Mucosa of descending colon (tissue), 3 donors: Measurements from ENCODE around the gene PPP6R2. TPM values are rescaled to one million over a fixed set of nuclear protein-coding genes. Genes with fewer than 3 reads are reported as not detected.
"Not testable (repeated sequence)": the region's sequence is repeated elsewhere in the genome, so short reads cannot be mapped to it uniquely, and the experiment has no call there.

ENCODE experiments used
- ATAC-seq: fragments of 200-7000 bp; cut with Tn5 transposase; one replicate; pipeline ENCODE4 v1.9.1; 2020; ENCODE audit warnings: mild to moderate bottlenecking, moderate library complexity
- DNase-seq, 3 donors: peaks; one replicate each; pipeline ENCODE4 v3.0.0-alpha.2; 2020
- H3K36me3 ChIP-seq: fragments of 200-600 bp; one replicate; pipeline ENCODE4 v1.8.0; 2021; ENCODE audit warnings: low read depth, mild to moderate bottlenecking
- H3K4me1 ChIP-seq: fragments of 200-600 bp; one replicate; pipeline ENCODE4 v1.8.0; 2021; ENCODE audit warnings: low read depth, mild to moderate bottlenecking
- H3K4me3 ChIP-seq: fragments of 200-600 bp; one replicate; pipeline ENCODE4 v1.8.0; 2021; ENCODE audit warnings: mild to moderate bottlenecking
- H3K9me3 ChIP-seq: fragments of 200-600 bp; one replicate; pipeline ENCODE4 v1.8.0; 2021; ENCODE audit warnings: mild to moderate bottlenecking
- CTCF ChIP-seq: fragments of 200-600 bp; IDR thresholded peaks from one replicate; pipeline ENCODE4 v1.8.0; 2022; ENCODE audit warnings: antibody characterized with exemption, mild to moderate bottlenecking
- intact Hi-C, 2 donors: fragments of 100-400 bp; cut with DNase I in 1 of 2; cut with micrococcal nuclease in 1 of 2; formaldehyde crosslinking; loops; one replicate each; pipeline versions ENCODE4 v1.11.0 to v1.11.1; 2022; cut with DNase I, micrococcal nuclease
- total RNA-seq, 3 donors: library from RNA; stranded (reverse); fragmentation: NEBNext Ultra II Directional in 2 of 3; extraction: Animal tissue kit (Norgen Biotek cat#: 25700) in 2 of 3; gene quantifications; one replicate each; pipeline versions ENCODE4 v1.2.1 to v1.2.4, GENCODE V29; 2021 to 2023
- donor health status: DM: no; HTN: no; CAD: no; lungs with moderate emphysema.
- donor health status: DM: no; HTN: no; CAD: no.
- donor health status: DM: no; HTN: yes; CAD: no.

Gene PPP6R2
- total RNA-seq, 3 donors from 2014 or later: 54.3 to 61.7 (median 58.8) TPM

GRCh38 chr22:50422046-50422445 is 78.9 kb downstream of the PPP6R2 start:
- Histone ChIP-seq H3K4me3 (no peak overlapping the region), H3K36me3 (peaks cover 10% of the 10 kb centered on the region), H3K4me1 (no peaks in the 10 kb centered on the region), H3K9me3 (no peaks in the 10 kb centered on the region)
- no peak for TF ChIP-seq CTCF
- ATAC-seq (no peak), DNase-seq (no peak)
- intact Hi-C loops: no loop called here

- Histone ChIP-seq H3K36me3 (peaks cover 8% of the 10 kb centered on the region), H3K4me1 (no peaks in the 10 kb centered on the region), H3K4me3 (no peak overlapping the region), H3K9me3 (no peaks in the 10 kb centered on the region)
- ATAC-seq (no peak), DNase-seq (no peak)
- intact Hi-C loops: no loop called here
- no peak for TF ChIP-seq CTCF
Measured at GRCh38 chr22:50422961-50423815, 80.1 kb downstream of the PPP6R2 start.

GRCh38 chr22:50423956-50424355 is 80.8 kb downstream of the PPP6R2 start:
- no peak for TF ChIP-seq CTCF
- no peak for DNase-seq
- H3K4me1 ChIP-seq: no peaks in the 10 kb centered on the region
- intact Hi-C loops: no loop called here
- ATAC-seq: no peak
- H3K36me3 ChIP-seq: peaks cover 8% of the 10 kb centered on the region
- no peaks in the 10 kb centered on the region for H3K9me3 ChIP-seq
- no peak overlapping the region for H3K4me3 ChIP-seq

GRCh38 chr22:50425179-50425916 is 82.2 kb downstream of the PPP6R2 start:
- H3K36me3 ChIP-seq: peaks cover 8% of the 10 kb centered on the region
- DNase-seq (no peak), ATAC-seq (no peak)
- intact Hi-C loops: no loop called here
- H3K9me3 ChIP-seq: no peaks in the 10 kb centered on the region
- H3K4me1 ChIP-seq: no peaks in the 10 kb centered on the region
- TF ChIP-seq CTCF: no peak
- H3K4me3 ChIP-seq: no peak overlapping the region

GRCh38 chr22:50432131-50432876 is 89.2 kb downstream of the PPP6R2 start:
- ATAC-seq (no peak), DNase-seq (no peak)
- peaks cover 8% of the 10 kb centered on the region for H3K36me3 ChIP-seq
- no peak overlapping the region for H3K4me3 ChIP-seq
- intact Hi-C loops: no loop called here
- no peaks in the 10 kb centered on the region for H3K9me3 ChIP-seq
- no peak for TF ChIP-seq CTCF
- no peaks in the 10 kb centered on the region for H3K4me1 ChIP-seq

GRCh38 chr22:50432877-50433510 is 89.9 kb downstream of the PPP6R2 start:
- ATAC-seq, H3K4me1 ChIP-seq, H3K9me3 ChIP-seq, intact Hi-C loops, H3K36me3 ChIP-seq, H3K4me3 ChIP-seq: not testable (repeated sequence)
- peak in 1 of 3 donors; percentile 12 for DNase-seq
